BLaER1 treated with 17β-estradiol and CSF1 and Interleukin-3, amounts not matched to agents 10 nM and 100 nM (cell line): ENCODE measurements around the gene CYP46A1.

Source experiments
- H3K27ac ChIP-seq, 11 experiments: shearing (Covaris generic); formaldehyde crosslinking; 2 replicates each; pipeline ENCODE4 v1.8.1; 2022
- H3K27me3 ChIP-seq, 11 experiments: shearing (Covaris generic); formaldehyde crosslinking; 2 replicates each; pipeline ENCODE4 v1.8.1; 2022
- H3K36me3 ChIP-seq, 11 experiments: shearing (Covaris generic); formaldehyde crosslinking; 2 replicates each; pipeline ENCODE4 v1.8.1; 2022
- H3K4me1 ChIP-seq, 10 experiments: shearing (Covaris generic); formaldehyde crosslinking; 2 replicates each; pipeline ENCODE4 v1.8.1; 2022
- H3K4me2 ChIP-seq, 11 experiments: shearing (Covaris generic); formaldehyde crosslinking; 2 replicates each; pipeline ENCODE4 v1.8.1; 2022
- H3K4me3 ChIP-seq, 10 experiments: shearing (Covaris generic); formaldehyde crosslinking; 2 replicates each; pipeline ENCODE4 v1.8.1; 2022
- H3K9ac ChIP-seq, 11 experiments: shearing (Covaris generic); formaldehyde crosslinking; 2 replicates each; pipeline ENCODE4 v1.8.1; 2022
- H3K9me3 ChIP-seq, 11 experiments: shearing (Covaris generic); formaldehyde crosslinking; replicated peaks in 1 of 11; 2 replicates each; pipeline ENCODE4 v1.8.1; 2022
- H4K20me1 ChIP-seq, 11 experiments: shearing (Covaris generic); formaldehyde crosslinking; 2 replicates each; pipeline ENCODE4 v1.8.1; 2022
- Cebpa-rat ChIP-seq, 11 experiments: shearing (Covaris generic); IDR thresholded peaks; 2 replicates each; pipeline ENCODE4 v1.8.1; 2022

CYP46A1 gene

GRCh38 chr14:99667821-99668220 lies 16.3 kb upstream of the CYP46A1 start:
- Histone ChIP-seq H3K36me3 (no peaks in the 10 kb centered on the region), H4K20me1 (no peaks in the 10 kb centered on the region), H3K27me3 (no peaks in the 10 kb centered on the region), H3K4me2 (peak overlapping the region; percentile 56 to 96 (median 84)), H3K27ac (peak overlapping the region; percentile 20 to 97 (median 76); a peak in 21 of 22 replicates), H3K4me1 (peaks cover 49 to 81% (median 73%) of the 10 kb centered on the region in 10 experiments), H3K4me3 (no peak overlapping the region), H3K9me3 (no peaks in the 10 kb centered on the region), H3K9ac (peak overlapping the region in 7 of 11 experiments; percentile 8 to 85 (median 57); a peak in 9 of 22 replicates)
- TF ChIP-seq Cebpa-rat (IDR thresholded peaks at IDR 0.05): no peak

- H3K9ac ChIP-seq: peak overlapping the region in 1 of 11 experiments; percentile 76; a peak in 4 of 22 replicates
- H3K4me1 ChIP-seq: peaks cover 54 to 78% (median 70%) of the 10 kb centered on the region in 10 experiments
- H3K4me2 ChIP-seq: peak overlapping the region in 10 of 11 experiments; percentile 56 to 96 (median 84); a peak in 16 of 22 replicates
- H4K20me1 ChIP-seq: no peaks in the 10 kb centered on the region
- no peaks in the 10 kb centered on the region for H3K27me3 ChIP-seq
- no peak for TF ChIP-seq Cebpa-rat (IDR thresholded peaks at IDR 0.05)
- H3K27ac ChIP-seq: peak overlapping the region in 9 of 11 experiments; percentile 62 to 97 (median 82); a peak in 17 of 22 replicates
- H3K36me3 ChIP-seq: no peaks in the 10 kb centered on the region
- H3K4me3 ChIP-seq: no peak overlapping the region
- H3K9me3 ChIP-seq: no peaks in the 10 kb centered on the region
These were observed 15.5 kb upstream of the CYP46A1 start for GRCh38 chr14:99668307-99669295.

- H3K36me3 ChIP-seq: no peaks in the 10 kb centered on the region
- H3K4me1 ChIP-seq: peaks cover 41 to 59% (median 50%) of the 10 kb centered on the region in 10 experiments
- H3K27me3 ChIP-seq: no peaks in the 10 kb centered on the region
- TF ChIP-seq Cebpa-rat (IDR thresholded peaks at IDR 0.05): no peak
- no peak overlapping the region for H3K9ac ChIP-seq
- no peaks in the 10 kb centered on the region for H3K9me3 ChIP-seq
- H4K20me1 ChIP-seq: no peaks in the 10 kb centered on the region
- peak overlapping the region in 2 of 11 experiments; percentile 6 to 72; a peak in 4 of 22 replicates for H3K27ac ChIP-seq
- H3K4me2 ChIP-seq: peak overlapping the region in 3 of 11 experiments; percentile 78 to 86 (median 80); a peak in 3 of 22 replicates
- no peak overlapping the region for H3K4me3 ChIP-seq
These were observed 13.5 kb upstream of the CYP46A1 start for GRCh38 chr14:99670361-99671234.

GRCh38 chr14:99671235-99672224 lies 12.6 kb upstream of the CYP46A1 start:
- no peaks in the 10 kb centered on the region for H3K27me3 ChIP-seq
- H3K9ac ChIP-seq: peak overlapping the region in 7 of 11 experiments; percentile 38 to 66 (median 59); a peak in 11 of 22 replicates
- no peak overlapping the region for H3K4me3 ChIP-seq
- no peaks in the 10 kb centered on the region for H3K36me3 ChIP-seq
- H3K4me2 ChIP-seq: peak overlapping the region; percentile 65 to 86 (median 80)
- no peak for TF ChIP-seq Cebpa-rat (IDR thresholded peaks at IDR 0.05)
- no peaks in the 10 kb centered on the region for H4K20me1 ChIP-seq
- no peaks in the 10 kb centered on the region; a peak in 1 of 22 replicates for H3K9me3 ChIP-seq
- H3K4me1 ChIP-seq: peaks cover 40 to 53% (median 45%) of the 10 kb centered on the region in 10 experiments
- H3K27ac ChIP-seq: peak overlapping the region; percentile 51 to 86 (median 78); a peak in 20 of 22 replicates

GRCh38 chr14:99672506-99673304 lies 11.4 kb upstream of the CYP46A1 start:
- H3K4me1 ChIP-seq: peaks cover 28 to 46% (median 42%) of the 10 kb centered on the region in 10 experiments
- TF ChIP-seq Cebpa-rat (IDR thresholded peaks at IDR 0.05): no peak
- no peak overlapping the region for H3K4me3 ChIP-seq
- H3K4me2 ChIP-seq: peak overlapping the region; percentile 65 to 86 (median 80)
- H3K36me3 ChIP-seq: peaks cover 0 to 5% (median 2%) of the 10 kb centered on the region in 11 experiments; a peak in 4 of 22 replicates
- no peaks in the 10 kb centered on the region for H3K27me3 ChIP-seq
- H3K27ac ChIP-seq: peak overlapping the region; percentile 62 to 86 (median 78)
- peaks cover 7 to 11% (median 9%) of the 10 kb centered on the region in 11 experiments for H3K9me3 ChIP-seq
- no peaks in the 10 kb centered on the region for H4K20me1 ChIP-seq
- H3K9ac ChIP-seq: peak overlapping the region; percentile 2 to 68 (median 58); a peak in 19 of 22 replicates

GRCh38 chr14:99673305-99674063 lies 10.6 kb upstream of the CYP46A1 start:
- Histone ChIP-seq H3K9me3 (peaks cover 15 to 19% (median 17%) of the 10 kb centered on the region in 11 experiments), H3K9ac (peak overlapping the region; percentile 2 to 68 (median 58); a peak in 15 of 22 replicates), H3K4me3 (no peak overlapping the region), H4K20me1 (no peaks in the 10 kb centered on the region), H3K4me1 (peaks cover 22 to 38% (median 36%) of the 10 kb centered on the region in 10 experiments), H3K4me2 (peak overlapping the region; percentile 65 to 86 (median 78)), H3K27me3 (no peaks in the 10 kb centered on the region), H3K27ac (peak overlapping the region; percentile 62 to 86 (median 78)), H3K36me3 (peaks cover 0 to 10% (median 5%) of the 10 kb centered on the region in 11 experiments; a peak in 4 of 22 replicates)
- no peak for TF ChIP-seq Cebpa-rat (IDR thresholded peaks at IDR 0.05)
